B cell (primary cell): ENCODE measurements around the gene BLCAP.

ENCODE experiments used
- CTCF ChIP-seq: fragments of 200-600 bp; IDR thresholded peaks from one replicate; pipeline ENCODE4 v1.8.0; 2022; ENCODE audit warnings: antibody characterized with exemption, mild to moderate bottlenecking
- EZH2 ChIP-seq: IDR thresholded peaks from 2 replicates; pipeline ENCODE4 v1.6.1; 2012; ENCODE audit warnings: borderline replicate concordance, low read depth, mild to moderate bottlenecking, moderate library complexity, low read length; ENCODE audit not compliant: insufficient read depth, poor library complexity, severe bottlenecking

GRCh38 chr20:37541326-37541725 is 13.7 kb upstream of the BLCAP start:
- TF ChIP-seq CTCF (no peak), EZH2 (no peak)
